H9 (cell line): ENCODE measurements around the gene EML3. TPM values are rescaled to one million over a fixed set of nuclear protein-coding genes. Genes with fewer than 3 reads are reported as not detected.
"Not testable (repeated sequence)": the region's sequence is repeated elsewhere in the genome, so short reads cannot be mapped to it uniquely, and the experiment has no call there.

Experiments
- DNase-seq: peaks from one replicate; pipeline ENCODE4 v3.0.0-alpha.2; 2017
- H2AFZ ChIP-seq: one replicate; pipeline ENCODE4 v1.6.1; 2013; ENCODE audit warnings: mild to moderate bottlenecking, low read length, control low read depth, moderate library complexity
- H2AK5ac ChIP-seq: 2 replicates; pipeline ENCODE4 v1.6.1; 2013; ENCODE audit warnings: low read length, control low read depth, mixed read lengths; ENCODE audit not compliant: insufficient read length
- H2BK120ac ChIP-seq: one replicate; pipeline ENCODE4 v1.6.1; 2013; ENCODE audit warnings: low read depth, mild to moderate bottlenecking, low read length, control low read depth, inconsistent platforms; ENCODE audit not compliant: poor library complexity, severe bottlenecking
- H2BK12ac ChIP-seq: 2 replicates; pipeline ENCODE4 v1.6.1; 2013; ENCODE audit warnings: low read length, control low read depth, mixed read lengths, low read depth; ENCODE audit not compliant: insufficient read length
- H2BK15ac ChIP-seq: 2 replicates; pipeline ENCODE4 v1.6.1; 2013; ENCODE audit warnings: low read depth, low read length, control low read depth
- H2BK20ac ChIP-seq: one replicate; pipeline ENCODE4 v1.6.1; 2013; ENCODE audit warnings: low read depth, mild to moderate bottlenecking, low read length, control low read depth, inconsistent platforms; ENCODE audit not compliant: poor library complexity, severe bottlenecking
- H2BK5ac ChIP-seq: 2 replicates; pipeline ENCODE4 v1.6.1; 2013; ENCODE audit warnings: low read length, control low read depth, mixed read lengths; ENCODE audit not compliant: insufficient read length
- H3K14ac ChIP-seq: 2 replicates; pipeline ENCODE4 v1.6.1; 2013; ENCODE audit warnings: low read length, control low read depth; ENCODE audit not compliant: insufficient read depth
- H3K18ac ChIP-seq: 2 replicates; pipeline ENCODE4 v1.6.1; 2013; ENCODE audit warnings: low read depth, mild to moderate bottlenecking, mixed read lengths, low read length, control low read depth; ENCODE audit not compliant: insufficient read length
- H3K23ac ChIP-seq: 2 replicates; pipeline ENCODE4 v1.6.1; 2013; ENCODE audit warnings: low read length, control low read depth, mixed read lengths, low read depth; ENCODE audit not compliant: insufficient read length
- H3K23me2 ChIP-seq: 2 replicates; pipeline ENCODE4 v1.6.1; 2013; ENCODE audit warnings: low read depth, mild to moderate bottlenecking, mixed read lengths, low read length, control low read depth; ENCODE audit not compliant: insufficient read length, poor library complexity, severe bottlenecking
- H3K27ac ChIP-seq: 2 replicates; pipeline ENCODE4 v1.5.1; 2013; ENCODE audit warnings: low read length, control low read depth, mixed read lengths, low read depth; ENCODE audit not compliant: insufficient read length
- H3K27me3 ChIP-seq: 2 replicates; pipeline ENCODE4 v1.6.1; 2013; ENCODE audit warnings: low read length, control low read depth, inconsistent platforms; ENCODE audit not compliant: insufficient read depth
- H3K4ac ChIP-seq: 2 replicates; pipeline ENCODE4 v1.6.1; 2013; ENCODE audit warnings: low read depth, mild to moderate bottlenecking, control low read depth, inconsistent platforms, low read length, moderate library complexity
- H3K4me1 ChIP-seq: 2 replicates; pipeline ENCODE4 v1.6.1; 2013; ENCODE audit warnings: low read length, control low read depth, inconsistent platforms; ENCODE audit not compliant: insufficient read depth
- H3K4me2 ChIP-seq: 2 replicates; pipeline ENCODE4 v1.6.1; 2013; ENCODE audit warnings: low read length, control low read depth, mixed read lengths; ENCODE audit not compliant: insufficient read length, insufficient read depth
- H3K56ac ChIP-seq: 2 replicates; pipeline ENCODE4 v1.6.1; 2013; ENCODE audit warnings: low read depth, mild to moderate bottlenecking, mixed read lengths, low read length, control low read depth; ENCODE audit not compliant: insufficient read length
- H3K79me1 ChIP-seq: 2 replicates; pipeline ENCODE4 v1.6.1; 2013; ENCODE audit warnings: low read depth, mild to moderate bottlenecking, moderate library complexity, low read length, control low read depth, inconsistent platforms; ENCODE audit not compliant: insufficient read depth, poor library complexity, severe bottlenecking
- H3K79me2 ChIP-seq: 2 replicates; pipeline ENCODE4 v1.6.1; 2013; ENCODE audit warnings: low read length, control low read depth, inconsistent platforms; ENCODE audit not compliant: insufficient read depth
- H3K9ac ChIP-seq: 2 replicates; pipeline ENCODE4 v1.6.1; 2013; ENCODE audit warnings: low read length, control low read depth, mixed read lengths; ENCODE audit not compliant: insufficient read length; ENCODE audit errors: extremely low read depth
- H3K9me3 ChIP-seq: one replicate; pipeline ENCODE4 v1.6.1; 2013; ENCODE audit warnings: low read depth, low read length, inconsistent platforms; ENCODE audit not compliant: control insufficient read depth
- H3T11ph ChIP-seq: one replicate; pipeline ENCODE4 v1.6.1; 2013; ENCODE audit warnings: mild to moderate bottlenecking, low read length, control low read depth, inconsistent platforms
- H4K20me1 ChIP-seq: one replicate; pipeline ENCODE4 v1.6.1; 2013; ENCODE audit not compliant: control insufficient read depth, insufficient read length, insufficient read depth
- H4K5ac ChIP-seq: 2 replicates; pipeline ENCODE4 v1.6.1; 2013; ENCODE audit warnings: low read depth, mild to moderate bottlenecking, mixed read lengths, low read length, control low read depth; ENCODE audit not compliant: insufficient read length
- H4K8ac ChIP-seq: replicated peaks from 2 replicates; pipeline ENCODE4 v1.6.1; 2013; ENCODE audit warnings: low read length, control low read depth, mixed read lengths, low read depth; ENCODE audit not compliant: insufficient read length
- H4K91ac ChIP-seq: 2 replicates; pipeline ENCODE4 v1.6.1; 2013; ENCODE audit warnings: low read depth, mild to moderate bottlenecking, moderate library complexity, mixed read lengths, low read length, control low read depth; ENCODE audit not compliant: insufficient read length
- H3K27ac Mint-ChIP-seq, 3 experiments: 2 replicates in 2 of 3; 3 replicates in 1 of 3; pipeline ENCODE4 v1.8.0; 2020 to 2021; ENCODE audit warnings: mixed read lengths in 3 of 3, mild to moderate bottlenecking in 1 of 3, moderate library complexity in 1 of 3
- H3K27me3 Mint-ChIP-seq: 2 replicates; pipeline ENCODE4 v1.8.0; 2021; ENCODE audit warnings: low read depth, mild to moderate bottlenecking, moderate library complexity, mixed read lengths
- H3K36me3 Mint-ChIP-seq, 3 experiments: 2 replicates in 2 of 3; 3 replicates in 1 of 3; pipeline ENCODE4 v1.8.0; 2020 to 2021; ENCODE audit warnings: low read depth in 3 of 3, mixed read lengths in 3 of 3; ENCODE audit not compliant: insufficient read depth in 1 of 3
- H3K4me1 Mint-ChIP-seq, 2 experiments: 2 replicates each; pipeline ENCODE4 v1.8.0; 2020; ENCODE audit warnings: mixed read lengths in 2 of 2
- H3K4me3 Mint-ChIP-seq, 2 experiments: 2 replicates in 1 of 2; 3 replicates in 1 of 2; pipeline ENCODE4 v1.8.0; 2020 to 2021; ENCODE audit warnings: mild to moderate bottlenecking in 2 of 2, mixed read lengths in 2 of 2, moderate library complexity in 1 of 2
- H3K9me3 Mint-ChIP-seq, 2 experiments: 2 replicates in 1 of 2; 3 replicates in 1 of 2; pipeline ENCODE4 v1.8.0; 2020; ENCODE audit warnings: mild to moderate bottlenecking in 2 of 2, mixed read lengths in 2 of 2, moderate library complexity in 1 of 2
- WGBS: extraction: QIAGEN DNeasy Blood & Tissue Kit; methylation state at CpG from one replicate; pipeline ENCODE4 v1.1.7; 2013; ENCODE audit warnings: missing lambda C conversion rate, low lambda C conversion rate, mixed read lengths; ENCODE audit not compliant: insufficient read length; ENCODE audit errors: extremely low coverage; 5-methylcytosine and 5-hydroxymethylcytosine counted together
- total RNA-seq: library from RNA; stranded (reverse); gene quantifications from 2 replicates; pipeline ENCODE4 v1.2.1, GENCODE V29; 2021
- TF ChIP-seq, protein P1 (sequence below): fragments of 200-600 bp; sonication (generic); conservative IDR thresholded peaks from 3 replicates; pipeline ENCODE4 v1.8.0; 2021; ENCODE audit warnings: antibody characterized with exemption, mild to moderate bottlenecking

EML3 gene
- total RNA-seq, 1 experiment from 2014 or later: 35.3 TPM

DNA sequence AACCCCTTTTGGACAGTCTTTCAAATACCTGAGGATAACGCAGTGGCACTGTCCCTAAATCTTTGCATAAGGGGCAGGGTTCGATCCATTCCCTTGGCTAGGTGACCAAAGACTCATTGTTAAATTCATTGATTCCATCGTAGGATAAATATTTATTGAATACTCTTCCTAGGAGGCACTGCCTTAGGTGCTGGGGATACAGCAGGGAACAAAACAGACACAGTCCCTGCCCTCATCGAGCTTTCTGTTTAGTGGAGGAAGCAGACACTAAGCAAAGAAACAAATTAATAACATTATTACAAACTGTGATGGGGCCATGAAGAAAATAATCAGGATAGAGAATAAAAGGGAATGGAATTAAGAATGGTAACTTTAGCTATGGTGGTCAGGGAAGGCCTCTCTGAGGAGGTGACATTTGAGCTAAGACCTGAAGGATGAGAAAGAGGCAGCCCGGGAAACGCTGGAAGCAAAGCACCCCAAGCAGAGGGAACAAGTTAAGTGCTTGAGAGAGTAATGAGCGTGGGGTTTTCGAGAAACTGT, 8.5 kb upstream of the EML3 start:
- Histone ChIP-seq H3K56ac (no peak overlapping the region), H3T11ph (no peak overlapping the region), H3K18ac (peak overlapping the region; percentile 87), H2BK15ac (no peak overlapping the region), H3K9ac (peak overlapping the region; percentile 85), H3K79me2 (no peaks in the 10 kb centered on the region; the same call in 1 of the 2 replicates), H3K27ac (no peak overlapping the region), H3K4ac (no peak overlapping the region), H3K9me3 (no peaks in the 10 kb centered on the region), H3K4me1 (peaks cover 2% of the 10 kb centered on the region; the same call in 1 of the 2 replicates), H2AK5ac (no peak overlapping the region), H3K27me3 (no peaks in the 10 kb centered on the region), H2AFZ (no peak overlapping the region), H4K5ac (no peak overlapping the region), H3K79me1 (no peaks in the 10 kb centered on the region), H3K23ac (peak overlapping the region; percentile 93), H2BK120ac (no peak overlapping the region), H2BK5ac (no peak overlapping the region), H4K20me1 (no peaks in the 10 kb centered on the region), H3K23me2 (peaks cover 8% of the 10 kb centered on the region), H3K14ac (peak overlapping the region; percentile 83), H2BK20ac (no peak overlapping the region), H2BK12ac (no peak overlapping the region), H3K4me2 (peak overlapping the region; percentile 98), H4K91ac (no peak overlapping the region), H4K8ac (no peak overlapping the region)
- no peak for DNase-seq
- H3K9me3 Mint-ChIP-seq: no peaks in the 10 kb centered on the region
- H3K4me1 Mint-ChIP-seq: peaks cover 17 to 19% of the 10 kb centered on the region in 2 experiments
- no peaks in the 10 kb centered on the region for H3K27me3 Mint-ChIP-seq
- WGBS: no CpG with 5 or more reads among the region's 8 CpGs
- TF ChIP-seq, protein P1, sequence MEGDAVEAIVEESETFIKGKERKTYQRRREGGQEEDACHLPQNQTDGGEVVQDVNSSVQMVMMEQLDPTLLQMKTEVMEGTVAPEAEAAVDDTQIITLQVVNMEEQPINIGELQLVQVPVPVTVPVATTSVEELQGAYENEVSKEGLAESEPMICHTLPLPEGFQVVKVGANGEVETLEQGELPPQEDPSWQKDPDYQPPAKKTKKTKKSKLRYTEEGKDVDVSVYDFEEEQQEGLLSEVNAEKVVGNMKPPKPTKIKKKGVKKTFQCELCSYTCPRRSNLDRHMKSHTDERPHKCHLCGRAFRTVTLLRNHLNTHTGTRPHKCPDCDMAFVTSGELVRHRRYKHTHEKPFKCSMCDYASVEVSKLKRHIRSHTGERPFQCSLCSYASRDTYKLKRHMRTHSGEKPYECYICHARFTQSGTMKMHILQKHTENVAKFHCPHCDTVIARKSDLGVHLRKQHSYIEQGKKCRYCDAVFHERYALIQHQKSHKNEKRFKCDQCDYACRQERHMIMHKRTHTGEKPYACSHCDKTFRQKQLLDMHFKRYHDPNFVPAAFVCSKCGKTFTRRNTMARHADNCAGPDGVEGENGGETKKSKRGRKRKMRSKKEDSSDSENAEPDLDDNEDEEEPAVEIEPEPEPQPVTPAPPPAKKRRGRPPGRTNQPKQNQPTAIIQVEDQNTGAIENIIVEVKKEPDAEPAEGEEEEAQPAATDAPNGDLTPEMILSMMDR: no peak
- peak overlapping the region; percentile 95 to 98 for H3K4me3 Mint-ChIP-seq
- H3K27ac Mint-ChIP-seq: peak overlapping the region; percentile 95 to 98 (median 96)
- peaks cover 13 to 39% (median 38%) of the 10 kb centered on the region in 3 experiments; a peak in 6 of 7 replicates for H3K36me3 Mint-ChIP-seq

DNA sequence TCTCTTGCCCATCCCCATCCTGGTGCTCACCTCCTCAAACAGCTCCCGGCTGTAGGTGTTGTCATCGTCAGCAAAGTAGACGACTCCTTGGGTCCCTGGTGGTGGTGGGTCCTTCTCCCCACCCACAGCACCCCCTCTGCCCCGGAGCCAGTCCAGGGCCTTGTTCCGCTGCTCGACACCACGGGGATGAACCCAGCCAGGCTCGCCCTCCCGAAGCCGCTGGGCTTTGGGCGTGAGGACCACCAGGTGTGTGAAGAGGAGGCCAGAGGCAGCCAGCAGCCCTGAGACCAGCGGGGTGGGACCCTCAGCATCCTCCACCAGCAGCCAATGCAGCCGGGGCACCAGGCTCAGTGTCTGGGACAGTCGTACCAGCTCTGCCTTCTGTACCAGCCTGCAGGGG, 4.4 kb upstream of the EML3 start:
- H3K79me1 ChIP-seq, H3T11ph ChIP-seq, H3K4me2 ChIP-seq, H2AFZ ChIP-seq, DNase-seq, H2BK12ac ChIP-seq, H4K5ac ChIP-seq, H3K27ac ChIP-seq, H4K20me1 ChIP-seq, H3K23ac ChIP-seq, H3K4me1 ChIP-seq, H3K14ac ChIP-seq, H2BK120ac ChIP-seq, H3K9me3 ChIP-seq, H3K79me2 ChIP-seq, H4K91ac ChIP-seq, H3K9me3 Mint-ChIP-seq, H2BK20ac ChIP-seq, H3K4me3 Mint-ChIP-seq, H2AK5ac ChIP-seq, H4K8ac ChIP-seq, H2BK15ac ChIP-seq, H3K27me3 Mint-ChIP-seq, H2BK5ac ChIP-seq, H3K27me3 ChIP-seq, H3K4ac ChIP-seq, H3K9ac ChIP-seq, H3K18ac ChIP-seq, H3K56ac ChIP-seq: not testable (repeated sequence)
- H3K27ac Mint-ChIP-seq: 0 out of 7 replicates have a peak overlapping the region, but pooled peaks of 1 of the 3 experiments have one; percentile 22
- H3K4me1 Mint-ChIP-seq: peaks cover 20 to 29% of the 10 kb centered on the region in 2 experiments
- peaks cover 2 to 20% (median 19%) of the 10 kb centered on the region in 3 experiments; a peak in 6 of 7 replicates for H3K36me3 Mint-ChIP-seq
- H3K23me2 ChIP-seq: peaks cover 13% of the 10 kb centered on the region
- WGBS: no CpG with 5 or more reads among the region's 14 CpGs
